HG02981 (cell line): ENCODE data around the gene TSPEAR.
A peak's percentile ranks its signal among the peaks of the same experiment; 100 is the strongest.

ENCODE experiments used
- ATAC-seq: cut with Tn5 transposase; IDR thresholded peaks from one replicate; pipeline ENCODE4 v1.9.1; 2021; ENCODE audit warnings: mild to moderate bottlenecking, moderate library complexity; ENCODE audit not compliant: unreplicated experiment

The TSPEAR gene

GRCh38 chr21:44456915-44457736 is 254.2 kb downstream of the TSPEAR start:
- no peak for ATAC-seq

GRCh38 chr21:44456214-44456914 is 255.0 kb downstream of the TSPEAR start:
- ATAC-seq = no peak

GRCh38 chr21:44455524-44456213 is 255.7 kb downstream of the TSPEAR start:
- peak; percentile 42 for ATAC-seq

- ATAC-seq = peak; percentile 40
Measured at GRCh38 chr21:44454747-44455523, 256.4 kb downstream of the TSPEAR start, which contains the start of gene LRRC3. TSS of gene LRRC3 (plus strand) at chr21:44455510. CDS start at chr21:44456645, 1,135 bp downstream.

GRCh38 chr21:44454058-44454457 is 257.3 kb downstream of the TSPEAR start:
- no peak for ATAC-seq

- no peak for ATAC-seq
Measured at GRCh38 chr21:44453120-44453519, 258.3 kb downstream of the TSPEAR start.

- ATAC-seq = no peak
Measured at GRCh38 chr21:44450999-44451398, 260.4 kb downstream of the TSPEAR start.

GRCh38 chr21:44450402-44450801 is 261.0 kb downstream of the TSPEAR start:
- no peak for ATAC-seq

- no peak for ATAC-seq
Measured at GRCh38 chr21:44449473-44450363, 261.7 kb downstream of the TSPEAR start.

GRCh38 chr21:44448651-44449131 is 262.7 kb downstream of the TSPEAR start:
- ATAC-seq = no peak
